Stimulated activated CD4-positive, alpha-beta T cell treated with anti-CD3 and anti-CD28 coated beads, Interleukin-2, amount 100 ng/mL, for 48 hours (primary cell): Measurements from ENCODE around the gene TOP2A.

Experiments
- DNase-seq, 2 donors: peaks; one replicate each; pipeline ENCODE4 v3.0.0-alpha.2; 2020

Gene TOP2A

GRCh38 chr17:40344421-40345160 lies 73.1 kb downstream of the TOP2A start:
- no peak for DNase-seq

GRCh38 chr17:40343219-40344119 lies 74.2 kb downstream of the TOP2A start:
- no peak for DNase-seq

- no peak for DNase-seq
These were observed 75.0 kb downstream of the TOP2A start for GRCh38 chr17:40342504-40343218.

GRCh38 chr17:40341808-40342503 lies 75.7 kb downstream of the TOP2A start:
- DNase-seq: no peak

- DNase-seq: peak; percentile 69 to 76
These were observed 76.6 kb downstream of the TOP2A start for GRCh38 chr17:40340880-40341807.

- no peak for DNase-seq
These were observed 77.4 kb downstream of the TOP2A start for GRCh38 chr17:40340327-40340726.

GRCh38 chr17:40338941-40339649 lies 78.6 kb downstream of the TOP2A start:
- DNase-seq: no peak
